ENCODE data around the gene ELOVL5. TPM values are rescaled to one million over a fixed set of nuclear protein-coding genes. Genes with fewer than 3 reads are reported as not detected.

ELOVL5 gene
- total RNA-seq, 2 donors from 2014 or later = 103 to 108 TPM

GRCh38 chr6:53330137-53330536 is 18.6 kb downstream of the ELOVL5 start:
- Histone ChIP-seq H3K36me3 (ENCODE audit: control insufficient read depth, insufficient read depth, low read length) (peaks cover 6% of the 10 kb centered on the region), H3K27me3 (ENCODE audit: control insufficient read depth, insufficient read depth, low read length, poor library complexity, severe bottlenecking) (no peaks in the 10 kb centered on the region), H3K9ac (ENCODE audit: extremely low read depth, low read length, poor library complexity, severe bottlenecking) (no peak overlapping the region), H3K27ac (ENCODE audit: low read depth, low read length) (no peak overlapping the region), H3K4me3 (ENCODE audit: low read length) (no peak overlapping the region), H3K4me1 (ENCODE audit: control insufficient read depth, insufficient read depth, low read length) (peaks cover 19% of the 10 kb centered on the region), H3K9me3 (ENCODE audit: control insufficient read depth, low read length) (no peaks in the 10 kb centered on the region)
- H3K36me3 Mint-ChIP-seq (ENCODE audit: low read depth) = peaks cover 5% of the 10 kb centered on the region
- TF ChIP-seq, protein P1, sequence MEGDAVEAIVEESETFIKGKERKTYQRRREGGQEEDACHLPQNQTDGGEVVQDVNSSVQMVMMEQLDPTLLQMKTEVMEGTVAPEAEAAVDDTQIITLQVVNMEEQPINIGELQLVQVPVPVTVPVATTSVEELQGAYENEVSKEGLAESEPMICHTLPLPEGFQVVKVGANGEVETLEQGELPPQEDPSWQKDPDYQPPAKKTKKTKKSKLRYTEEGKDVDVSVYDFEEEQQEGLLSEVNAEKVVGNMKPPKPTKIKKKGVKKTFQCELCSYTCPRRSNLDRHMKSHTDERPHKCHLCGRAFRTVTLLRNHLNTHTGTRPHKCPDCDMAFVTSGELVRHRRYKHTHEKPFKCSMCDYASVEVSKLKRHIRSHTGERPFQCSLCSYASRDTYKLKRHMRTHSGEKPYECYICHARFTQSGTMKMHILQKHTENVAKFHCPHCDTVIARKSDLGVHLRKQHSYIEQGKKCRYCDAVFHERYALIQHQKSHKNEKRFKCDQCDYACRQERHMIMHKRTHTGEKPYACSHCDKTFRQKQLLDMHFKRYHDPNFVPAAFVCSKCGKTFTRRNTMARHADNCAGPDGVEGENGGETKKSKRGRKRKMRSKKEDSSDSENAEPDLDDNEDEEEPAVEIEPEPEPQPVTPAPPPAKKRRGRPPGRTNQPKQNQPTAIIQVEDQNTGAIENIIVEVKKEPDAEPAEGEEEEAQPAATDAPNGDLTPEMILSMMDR (conservative IDR thresholded peaks at IDR 0.05) = no peak
- no peaks in the 10 kb centered on the region for H3K9me3 Mint-ChIP-seq
- H3K4me3 Mint-ChIP-seq = no peak overlapping the region
- no peaks in the 10 kb centered on the region for H3K27me3 Mint-ChIP-seq (ENCODE audit: insufficient read depth)
- no peak overlapping the region for H3K27ac Mint-ChIP-seq
- DNase-seq = no peak
- peaks cover 50% of the 10 kb centered on the region for H3K4me1 Mint-ChIP-seq
- WGBS, 2 experiments (ENCODE audit: insufficient coverage in 1 of 2, insufficient read length in 1 of 2) = 100% methylated on average over 1 of the region's 1 CpG; no CpG with 5 or more reads in 1 of the 2 experiments

DNA sequence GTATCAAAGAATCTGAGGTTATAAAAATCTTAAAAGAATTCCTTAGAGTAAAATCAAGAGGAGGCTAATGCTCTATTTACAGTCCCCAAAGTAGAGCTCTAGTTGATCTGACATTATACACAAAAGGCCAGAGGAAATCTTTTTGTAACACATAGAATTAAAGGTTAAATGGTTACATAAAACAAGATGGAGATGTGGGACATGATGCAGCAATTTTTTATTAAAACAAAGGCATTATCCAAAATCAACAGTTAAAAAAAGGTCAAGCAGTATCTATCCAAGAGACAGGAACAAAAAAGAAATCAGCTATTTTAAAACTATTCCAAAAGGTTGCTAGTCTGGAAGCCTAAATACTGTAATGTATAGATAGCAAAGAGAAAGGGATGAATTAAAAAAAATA is 20.4 kb downstream of the ELOVL5 start:
- Histone ChIP-seq H3K9me3 (ENCODE audit: control insufficient read depth, low read length) (no peaks in the 10 kb centered on the region), H3K36me3 (ENCODE audit: control insufficient read depth, insufficient read depth, low read length) (peaks cover 6% of the 10 kb centered on the region), H3K4me3 (ENCODE audit: low read length) (no peak overlapping the region), H3K9ac (ENCODE audit: extremely low read depth, low read length, poor library complexity, severe bottlenecking) (no peak overlapping the region), H3K27ac (ENCODE audit: low read depth, low read length) (no peak overlapping the region), H3K27me3 (ENCODE audit: control insufficient read depth, insufficient read depth, low read length, poor library complexity, severe bottlenecking) (no peaks in the 10 kb centered on the region), H3K4me1 (ENCODE audit: control insufficient read depth, insufficient read depth, low read length) (peaks cover 12% of the 10 kb centered on the region)
- TF ChIP-seq, protein P1 (conservative IDR thresholded peaks at IDR 0.05) = no peak
- Mint-ChIP-seq H3K4me3 (no peak overlapping the region), H3K9me3 (no peaks in the 10 kb centered on the region), H3K36me3 (ENCODE audit: low read depth) (peaks cover 5% of the 10 kb centered on the region), H3K27me3 (ENCODE audit: insufficient read depth) (no peaks in the 10 kb centered on the region), H3K4me1 (peaks cover 35% of the 10 kb centered on the region), H3K27ac (no peak overlapping the region)
- no peak for DNase-seq

DNA sequence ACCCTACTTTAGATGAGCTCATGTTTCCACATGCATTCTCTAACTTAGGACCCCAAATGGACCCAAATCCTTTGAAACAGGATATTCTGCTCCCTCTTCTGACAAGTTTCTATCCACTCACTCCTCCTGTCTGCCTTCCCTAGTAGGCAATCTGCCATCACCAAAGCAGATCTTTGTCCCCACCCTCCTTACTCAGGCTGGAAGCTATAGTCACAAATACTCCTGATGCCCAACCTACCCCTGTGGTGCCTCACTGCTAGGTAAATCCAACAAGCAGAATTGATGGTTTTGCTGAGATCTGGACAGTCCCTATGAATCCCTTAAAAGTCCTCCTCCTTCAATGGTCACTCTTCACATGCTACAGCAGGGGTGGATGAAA is 21.7 kb downstream of the ELOVL5 start:
- Histone ChIP-seq H3K4me3 (ENCODE audit: low read length) (no peak overlapping the region), H3K27me3 (ENCODE audit: control insufficient read depth, insufficient read depth, low read length, poor library complexity, severe bottlenecking) (no peaks in the 10 kb centered on the region), H3K9me3 (ENCODE audit: control insufficient read depth, low read length) (no peaks in the 10 kb centered on the region), H3K9ac (ENCODE audit: extremely low read depth, low read length, poor library complexity, severe bottlenecking) (no peak overlapping the region), H3K36me3 (ENCODE audit: control insufficient read depth, insufficient read depth, low read length) (peaks cover 6% of the 10 kb centered on the region), H3K27ac (ENCODE audit: low read depth, low read length) (no peak overlapping the region), H3K4me1 (ENCODE audit: control insufficient read depth, insufficient read depth, low read length) (peaks cover 12% of the 10 kb centered on the region)
- H3K36me3 Mint-ChIP-seq (ENCODE audit: low read depth) = peaks cover 4% of the 10 kb centered on the region
- H3K27ac Mint-ChIP-seq = no peak overlapping the region
- H3K4me1 Mint-ChIP-seq = peaks cover 34% of the 10 kb centered on the region
- H3K9me3 Mint-ChIP-seq = no peaks in the 10 kb centered on the region
- TF ChIP-seq, protein P1 (conservative IDR thresholded peaks at IDR 0.05) = no peak
- H3K27me3 Mint-ChIP-seq (ENCODE audit: insufficient read depth) = no peaks in the 10 kb centered on the region
- no peak overlapping the region for H3K4me3 Mint-ChIP-seq
- no peak for DNase-seq
